NCI-H2171 (cell line): ENCODE results near the gene SLC16A2.
"Not testable (repeated sequence)": the region's sequence is repeated elsewhere in the genome, so short reads cannot be mapped to it uniquely, and the experiment has no call there.

Experiments
- DNase-seq: peaks from one replicate; lab custom pipeline; 2025; lab: John Stamatoyannopoulos, UW

Gene SLC16A2

GRCh38 chrX:74446876-74447275, 25.6 kb downstream of the SLC16A2 start:
- DNase-seq = no peak

GRCh38 chrX:74448669-74449068, 27.4 kb downstream of the SLC16A2 start:
- DNase-seq = no peak

GRCh38 chrX:74449322-74449936, 28.1 kb downstream of the SLC16A2 start:
- DNase-seq = peak; percentile 4

- no peak for DNase-seq
Measured at GRCh38 chrX:74449937-74450330, 28.6 kb downstream of the SLC16A2 start.

GRCh38 chrX:74450803-74451449, 29.6 kb downstream of the SLC16A2 start:
- no peak for DNase-seq

GRCh38 chrX:74451450-74452198, 30.3 kb downstream of the SLC16A2 start:
- DNase-seq = no peak

GRCh38 chrX:74452199-74452481, 30.8 kb downstream of the SLC16A2 start:
- DNase-seq = no peak

- no peak for DNase-seq
Measured at GRCh38 chrX:74453178-74453577, 31.9 kb downstream of the SLC16A2 start.

GRCh38 chrX:74454233-74454632, 32.9 kb downstream of the SLC16A2 start:
- DNase-seq = not testable (repeated sequence)

GRCh38 chrX:74458736-74459135, 37.4 kb downstream of the SLC16A2 start:
- no peak for DNase-seq

- no peak for DNase-seq
Measured at GRCh38 chrX:74461384-74461783, 40.1 kb downstream of the SLC16A2 start.

- no peak for DNase-seq
Measured at GRCh38 chrX:74464722-74465121, 43.4 kb downstream of the SLC16A2 start.

- DNase-seq = no peak
Measured at GRCh38 chrX:74465424-74465823, 44.1 kb downstream of the SLC16A2 start.

GRCh38 chrX:74467656-74468055, 46.4 kb downstream of the SLC16A2 start:
- DNase-seq = no peak

- DNase-seq = not testable (repeated sequence)
Measured at GRCh38 chrX:74473116-74473515, 51.8 kb downstream of the SLC16A2 start.

- DNase-seq = no peak
Measured at GRCh38 chrX:74490247-74490646, 69.0 kb downstream of the SLC16A2 start.

GRCh38 chrX:74492720-74493201, 71.5 kb downstream of the SLC16A2 start:
- DNase-seq = peak; percentile 43

- peak; percentile 9 for DNase-seq
Measured at GRCh38 chrX:74493806-74494205, 72.5 kb downstream of the SLC16A2 start.

- DNase-seq = no peak
Measured at GRCh38 chrX:74498924-74499323, 77.6 kb downstream of the SLC16A2 start.

- DNase-seq = no peak
Measured at GRCh38 chrX:74500067-74500466, 78.8 kb downstream of the SLC16A2 start.

- no peak for DNase-seq
Measured at GRCh38 chrX:74500555-74500954, 79.3 kb downstream of the SLC16A2 start.

- DNase-seq = peak; percentile 74
Measured at GRCh38 chrX:74505437-74505836, 84.1 kb downstream of the SLC16A2 start.
